ENCODE results near the gene TANK. TPM values are rescaled to one million over a fixed set of nuclear protein-coding genes. Genes with fewer than 3 reads are reported as not detected.

TANK gene
- total and polyA plus RNA-seq, 2 of the 13 experiments (the other 11 are each of a cell fraction or from before 2014, with no cell fraction given), result 66.9 to 96.1 TPM

GRCh38 chr2:161160226-161161073 is at the start of gene TANK (continued):
- TF ChIP-seq ZNF670 (CRISPR knock-in tag; IDR thresholded peaks at IDR 0.05; ENCODE audit: borderline replicate concordance) (no peak), ARHGAP35 (CRISPR knock-in tag; IDR thresholded peaks at IDR 0.05; ENCODE audit: borderline replicate concordance) (peak; percentile 89; the same call in 1 of the 2 replicates), NR0B2 (CRISPR knock-in tag; IDR thresholded peaks at IDR 0.05) (no peak), CENPT (CRISPR knock-in tag; IDR thresholded peaks at IDR 0.05; ENCODE audit: low read depth) (no peak; the same call in 1 of the 2 replicates), NFYB (CRISPR knock-in tag; IDR thresholded peaks at IDR 0.05) (peak; percentile 55), EHMT2 (IDR thresholded peaks at IDR 0.05; ENCODE audit: borderline replicate concordance, low read depth, low read length) (no peak; the same call in 1 of the 2 replicates), ZSCAN25 (CRISPR knock-in tag; IDR thresholded peaks at IDR 0.05) (peak; percentile 70), RELA (CRISPR knock-in tag; IDR thresholded peaks at IDR 0.05) (no peak), ZUFSP (CRISPR knock-in tag; IDR thresholded peaks at IDR 0.05; ENCODE audit: borderline replicate concordance) (no peak), GRHL1 (CRISPR knock-in tag; conservative IDR thresholded peaks at IDR 0.05) (no peak), SIN3B (IDR thresholded peaks at IDR 0.05; ENCODE audit: low read length) (no peak; the same call in 1 of the 2 replicates), PTBP1 (IDR thresholded peaks at IDR 0.05; ENCODE audit: low read depth, low read length, poor library complexity, severe bottlenecking) (peak; percentile 56), ZNF343 (CRISPR knock-in tag; IDR thresholded peaks at IDR 0.05) (peak; percentile 85), CC2D1A (CRISPR knock-in tag; IDR thresholded peaks at IDR 0.05) (0 out of 2 replicates have a peak, but pooled peaks have one; percentile 17), ZNF546 (CRISPR knock-in tag; conservative IDR thresholded peaks at IDR 0.05) (peak; percentile 92; the same call in 1 of the 2 replicates), PHF21A (CRISPR knock-in tag; IDR thresholded peaks at IDR 0.05) (peak; percentile 95), BRD4 (CRISPR knock-in tag; IDR thresholded peaks at IDR 0.05) (peak; percentile 100), ZNF713 (CRISPR knock-in tag; IDR thresholded peaks at IDR 0.05) (no peak), ZBTB26 (CRISPR knock-in tag; IDR thresholded peaks at IDR 0.05; ENCODE audit: borderline replicate concordance) (peak; percentile 79), PHF20 (CRISPR knock-in tag; IDR thresholded peaks at IDR 0.05) (no peak; the same call in none of the 2 replicates)
- TF ChIP-seq, protein P1, sequence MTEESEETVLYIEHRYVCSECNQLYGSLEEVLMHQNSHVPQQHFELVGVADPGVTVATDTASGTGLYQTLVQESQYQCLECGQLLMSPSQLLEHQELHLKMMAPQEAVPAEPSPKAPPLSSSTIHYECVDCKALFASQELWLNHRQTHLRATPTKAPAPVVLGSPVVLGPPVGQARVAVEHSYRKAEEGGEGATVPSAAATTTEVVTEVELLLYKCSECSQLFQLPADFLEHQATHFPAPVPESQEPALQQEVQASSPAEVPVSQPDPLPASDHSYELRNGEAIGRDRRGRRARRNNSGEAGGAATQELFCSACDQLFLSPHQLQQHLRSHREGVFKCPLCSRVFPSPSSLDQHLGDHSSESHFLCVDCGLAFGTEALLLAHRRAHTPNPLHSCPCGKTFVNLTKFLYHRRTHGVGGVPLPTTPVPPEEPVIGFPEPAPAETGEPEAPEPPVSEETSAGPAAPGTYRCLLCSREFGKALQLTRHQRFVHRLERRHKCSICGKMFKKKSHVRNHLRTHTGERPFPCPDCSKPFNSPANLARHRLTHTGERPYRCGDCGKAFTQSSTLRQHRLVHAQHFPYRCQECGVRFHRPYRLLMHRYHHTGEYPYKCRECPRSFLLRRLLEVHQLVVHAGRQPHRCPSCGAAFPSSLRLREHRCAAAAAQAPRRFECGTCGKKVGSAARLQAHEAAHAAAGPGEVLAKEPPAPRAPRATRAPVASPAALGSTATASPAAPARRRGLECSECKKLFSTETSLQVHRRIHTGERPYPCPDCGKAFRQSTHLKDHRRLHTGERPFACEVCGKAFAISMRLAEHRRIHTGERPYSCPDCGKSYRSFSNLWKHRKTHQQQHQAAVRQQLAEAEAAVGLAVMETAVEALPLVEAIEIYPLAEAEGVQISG (CRISPR knock-in tag; IDR thresholded peaks at IDR 0.05), result peak; percentile 82

Measured in HepG2 (cell line).